ENCODE results near the gene CCKAR.

- TF ChIP-seq, protein P1, sequence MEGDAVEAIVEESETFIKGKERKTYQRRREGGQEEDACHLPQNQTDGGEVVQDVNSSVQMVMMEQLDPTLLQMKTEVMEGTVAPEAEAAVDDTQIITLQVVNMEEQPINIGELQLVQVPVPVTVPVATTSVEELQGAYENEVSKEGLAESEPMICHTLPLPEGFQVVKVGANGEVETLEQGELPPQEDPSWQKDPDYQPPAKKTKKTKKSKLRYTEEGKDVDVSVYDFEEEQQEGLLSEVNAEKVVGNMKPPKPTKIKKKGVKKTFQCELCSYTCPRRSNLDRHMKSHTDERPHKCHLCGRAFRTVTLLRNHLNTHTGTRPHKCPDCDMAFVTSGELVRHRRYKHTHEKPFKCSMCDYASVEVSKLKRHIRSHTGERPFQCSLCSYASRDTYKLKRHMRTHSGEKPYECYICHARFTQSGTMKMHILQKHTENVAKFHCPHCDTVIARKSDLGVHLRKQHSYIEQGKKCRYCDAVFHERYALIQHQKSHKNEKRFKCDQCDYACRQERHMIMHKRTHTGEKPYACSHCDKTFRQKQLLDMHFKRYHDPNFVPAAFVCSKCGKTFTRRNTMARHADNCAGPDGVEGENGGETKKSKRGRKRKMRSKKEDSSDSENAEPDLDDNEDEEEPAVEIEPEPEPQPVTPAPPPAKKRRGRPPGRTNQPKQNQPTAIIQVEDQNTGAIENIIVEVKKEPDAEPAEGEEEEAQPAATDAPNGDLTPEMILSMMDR (IDR thresholded peaks at IDR 0.05): no peak
- no peak for TF ChIP-seq POLR2A (IDR thresholded peaks at IDR 0.05)
Observed at GRCh38 chr4:26503844-26504243, 13.6 kb upstream of the CCKAR start.

Measured in suprapubic skin (tissue), 3 donors.